GM21737 (cell line): Measurements from ENCODE around the gene TMBIM4.
A peak's percentile ranks its signal among the peaks of the same experiment; 100 is the strongest.
"Not testable (repeated sequence)": the region's sequence is repeated elsewhere in the genome, so short reads cannot be mapped to it uniquely, and the experiment has no call there.

Experiments
- ATAC-seq: cut with Tn5 transposase; IDR thresholded peaks from one replicate; pipeline ENCODE4 v1.9.1; 2021; ENCODE audit warnings: mild to moderate bottlenecking, moderate library complexity; ENCODE audit not compliant: unreplicated experiment

The TMBIM4 gene

DNA sequence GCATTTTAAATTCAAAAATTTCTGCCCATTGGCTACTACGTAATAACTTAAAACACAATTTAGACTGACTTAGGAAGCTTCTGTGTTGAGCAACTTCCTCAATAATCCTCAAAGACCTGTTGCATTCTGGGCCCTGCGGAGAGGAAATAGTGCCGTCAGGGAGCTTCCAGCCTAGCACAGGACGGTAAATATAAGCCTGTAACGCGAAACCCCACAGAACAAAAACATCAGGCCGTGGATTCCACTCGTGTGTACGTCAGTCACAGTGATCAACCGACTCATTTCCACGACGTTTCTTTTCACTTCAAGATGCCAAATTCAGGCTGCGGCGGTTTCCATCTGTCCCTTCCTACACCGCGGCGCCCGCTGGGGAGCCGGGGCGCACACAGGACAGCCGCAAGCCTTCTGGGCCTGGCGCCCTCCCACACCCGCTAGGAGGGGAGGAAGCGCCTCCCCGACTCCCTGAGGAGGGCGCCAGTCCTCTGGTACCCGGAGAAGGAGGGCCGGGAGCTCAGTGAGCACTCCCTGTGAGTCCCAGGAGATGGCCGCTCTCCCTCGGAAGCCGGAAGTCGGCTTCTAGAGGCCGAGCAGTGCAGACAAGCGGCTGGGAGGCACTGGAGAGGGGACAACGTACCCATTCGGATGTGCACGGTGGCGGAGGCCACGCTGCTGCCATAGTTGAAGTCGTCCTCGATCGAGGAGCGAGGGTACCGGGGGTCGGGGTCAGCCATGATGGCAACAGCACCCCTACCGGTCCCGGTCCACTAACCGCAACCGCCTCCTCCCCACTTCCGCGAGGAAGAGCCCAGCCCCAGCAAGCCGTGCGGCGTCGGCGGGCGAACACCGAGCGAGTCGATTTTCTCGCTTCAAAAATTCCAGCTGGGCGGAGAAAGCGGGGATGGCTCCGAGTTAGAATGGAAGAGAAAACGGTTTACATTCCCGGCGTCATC is at the start of gene TMBIM4:
TMBIM4 (minus strand) TSS at position 776 of the 950 bp plus-strand sequence; CDS start at position 731, 45 bp downstream.
- ATAC-seq: peak; percentile 85

GRCh38 chr12:66217342-66217917 is 47.6 kb upstream of the TMBIM4 start:
- ATAC-seq: no peak

DNA sequence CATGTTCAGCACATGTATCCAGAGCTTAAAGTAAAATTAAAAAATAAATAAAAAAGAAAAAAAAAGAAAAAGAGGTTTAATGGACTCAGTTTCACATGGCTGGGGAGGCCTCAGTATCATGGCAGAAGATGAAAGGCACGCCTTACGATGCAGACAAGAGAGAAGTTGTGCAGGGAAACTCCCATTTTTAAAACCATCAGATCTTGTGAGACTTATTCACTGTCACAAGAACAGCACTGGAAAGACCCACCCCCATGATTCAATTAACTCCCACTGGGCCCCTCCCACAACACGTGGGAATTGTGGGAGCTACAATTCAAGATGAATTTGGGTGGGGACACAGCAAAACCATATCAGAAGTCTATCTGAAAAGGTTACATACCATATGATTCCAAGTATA is 43.2 kb upstream of the TMBIM4 start:
- ATAC-seq: not testable (repeated sequence)

DNA sequence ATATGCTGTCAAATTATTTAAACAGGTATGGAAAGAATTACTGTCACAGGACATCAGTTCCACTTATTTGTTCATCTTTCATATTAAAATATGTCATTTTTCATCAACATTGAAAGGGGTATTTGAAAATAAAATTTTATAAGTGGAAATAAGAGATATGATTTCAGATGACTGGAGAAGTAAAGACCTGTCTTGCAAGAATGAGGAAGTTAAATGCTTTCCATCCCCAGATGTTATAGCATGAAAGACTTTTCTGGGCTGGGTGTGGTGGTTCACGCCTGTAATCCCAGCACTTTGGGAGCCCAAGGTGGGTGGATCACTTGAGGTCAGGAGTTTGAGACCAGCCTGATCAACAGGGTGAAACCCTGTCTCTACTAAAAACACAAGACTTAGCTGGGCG is 41.8 kb upstream of the TMBIM4 start:
- ATAC-seq: not testable (repeated sequence)

DNA sequence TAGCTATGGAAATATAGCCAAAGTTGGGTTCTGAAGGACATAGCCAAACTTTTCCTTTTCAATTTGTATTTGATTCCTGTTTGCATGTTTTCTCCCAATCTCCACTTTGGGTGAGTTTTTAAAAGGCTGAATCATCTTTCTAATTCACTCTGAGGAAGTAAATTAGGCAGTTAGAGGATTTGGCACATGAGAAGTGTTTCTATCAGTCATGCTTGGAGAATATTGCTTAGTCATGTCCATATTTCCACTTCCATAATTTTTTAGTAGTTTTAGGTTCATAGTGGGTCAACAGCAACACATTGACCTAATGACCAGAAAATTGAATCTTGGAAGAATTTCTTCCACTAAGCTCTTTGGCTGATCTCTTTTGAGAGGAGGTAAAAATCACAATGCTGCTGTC is 41.0 kb upstream of the TMBIM4 start:
- no peak for ATAC-seq

DNA sequence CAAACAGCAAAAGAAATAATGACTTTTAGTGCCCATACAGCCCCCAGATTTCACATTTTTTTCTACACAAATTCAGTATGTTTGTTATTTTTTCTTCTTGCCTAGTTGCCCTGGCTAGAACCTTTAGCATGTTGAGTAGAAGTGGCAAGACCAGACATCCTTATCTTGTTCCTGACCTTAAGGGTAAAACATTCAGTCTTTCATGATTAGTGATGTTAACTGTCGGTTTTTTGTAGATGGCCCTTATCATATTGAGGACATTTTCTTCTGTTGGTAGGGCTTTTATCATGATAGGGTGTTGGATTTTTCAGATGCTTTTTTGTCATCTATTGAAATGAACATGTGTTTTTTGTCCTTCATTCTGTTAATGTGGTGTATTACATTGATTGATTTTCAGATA is 36.3 kb upstream of the TMBIM4 start:
- ATAC-seq: no peak

- ATAC-seq: no peak
Measured at GRCh38 chr12:66203820-66204219, 34.0 kb upstream of the TMBIM4 start.

GRCh38 chr12:66199831-66200509 is 30.2 kb upstream of the TMBIM4 start:
- ATAC-seq: no peak

- no peak for ATAC-seq
Measured at GRCh38 chr12:66199141-66199540, 29.3 kb upstream of the TMBIM4 start.

- ATAC-seq: no peak
Measured at GRCh38 chr12:66197495-66197921, 27.7 kb upstream of the TMBIM4 start.

DNA sequence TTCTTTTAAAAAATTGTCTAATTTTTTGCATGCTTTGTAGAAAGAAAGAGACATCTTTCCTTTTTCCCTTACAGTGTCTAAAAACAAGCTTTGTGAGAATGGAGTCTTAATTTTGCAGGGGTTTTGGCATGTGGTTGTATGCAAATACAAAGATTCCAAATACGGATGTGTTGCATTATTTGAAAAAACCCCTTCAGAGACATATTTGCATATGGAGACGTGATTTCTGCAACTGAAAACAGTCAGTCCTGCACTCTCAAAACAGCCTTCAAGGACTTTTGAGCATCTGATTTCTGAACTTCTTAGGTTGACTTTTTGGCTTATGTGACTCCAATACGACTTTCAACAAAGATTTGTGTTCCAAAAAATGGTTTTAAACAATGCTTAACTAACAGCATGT is 27.0 kb upstream of the TMBIM4 start:
- peak; percentile 90 for ATAC-seq

DNA sequence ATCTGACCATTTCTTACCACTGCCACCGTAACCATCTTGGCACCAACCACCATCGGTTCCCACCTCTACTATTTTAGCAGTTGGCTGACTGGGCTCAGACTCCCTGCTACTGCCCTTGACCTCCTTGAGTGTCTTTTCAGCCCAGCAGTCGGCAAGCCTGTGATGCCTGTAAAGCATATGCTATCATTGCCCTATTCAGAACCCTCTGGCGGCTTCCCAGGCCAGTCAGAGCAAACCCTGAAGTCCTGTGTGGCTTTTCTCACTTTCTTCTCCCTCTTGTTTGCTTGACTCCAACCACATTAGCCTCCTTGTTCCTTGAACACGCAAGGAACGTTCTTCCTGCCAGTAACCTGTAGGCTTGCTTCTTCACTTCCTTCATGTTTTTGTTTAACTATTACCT is 25.4 kb upstream of the TMBIM4 start:
- ATAC-seq: no peak

DNA sequence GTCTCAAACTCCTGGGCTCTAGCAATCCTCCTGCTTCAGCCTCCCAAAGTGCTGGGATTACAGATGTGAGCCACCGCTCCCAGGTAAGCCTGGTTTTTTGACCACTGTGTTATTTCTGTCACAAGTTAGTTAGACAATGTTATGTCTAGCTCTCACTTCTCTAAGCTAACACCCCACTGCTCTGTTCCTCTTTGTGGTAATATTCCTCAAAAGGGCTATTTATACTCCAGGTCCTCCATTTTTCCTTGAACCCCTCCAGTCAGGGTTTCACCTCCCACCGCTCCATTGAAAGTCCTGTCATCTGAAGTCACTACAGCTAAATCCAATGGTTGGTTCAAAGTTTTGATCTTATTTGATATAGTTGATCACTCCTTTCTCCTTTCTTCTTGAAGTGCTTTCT is 24.3 kb upstream of the TMBIM4 start:
- ATAC-seq: no peak

DNA sequence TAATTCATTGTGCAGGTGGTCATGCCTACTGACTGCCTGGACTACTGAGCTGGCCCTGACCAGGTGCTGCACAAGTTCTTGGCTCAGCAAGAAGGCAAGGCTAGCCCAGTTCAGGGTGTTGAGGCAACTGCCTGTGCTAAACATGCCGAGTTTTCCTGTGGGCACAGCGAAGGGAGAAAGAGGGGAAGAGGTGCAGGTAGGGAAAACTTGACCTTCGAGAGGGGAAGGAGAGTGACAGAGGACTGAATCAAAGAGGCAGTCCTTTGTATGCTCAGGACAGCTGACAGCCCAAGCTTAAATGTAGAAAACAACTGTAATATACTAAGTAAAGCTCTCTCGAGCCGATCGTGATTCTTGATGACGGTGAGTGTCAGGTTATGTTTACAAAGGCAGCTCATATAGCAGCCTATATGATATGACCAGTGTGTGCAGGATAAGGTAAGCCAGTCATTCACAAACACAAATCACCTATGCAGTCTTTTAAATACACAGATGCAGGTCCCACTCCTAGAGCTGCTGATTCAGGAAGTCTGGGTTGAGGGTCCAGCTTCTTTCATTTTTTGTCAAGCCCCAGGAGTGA is 21.8 kb upstream of the TMBIM4 start:
- ATAC-seq: no peak

GRCh38 chr12:66190519-66191370 is 20.9 kb upstream of the TMBIM4 start:
- ATAC-seq: no peak

DNA sequence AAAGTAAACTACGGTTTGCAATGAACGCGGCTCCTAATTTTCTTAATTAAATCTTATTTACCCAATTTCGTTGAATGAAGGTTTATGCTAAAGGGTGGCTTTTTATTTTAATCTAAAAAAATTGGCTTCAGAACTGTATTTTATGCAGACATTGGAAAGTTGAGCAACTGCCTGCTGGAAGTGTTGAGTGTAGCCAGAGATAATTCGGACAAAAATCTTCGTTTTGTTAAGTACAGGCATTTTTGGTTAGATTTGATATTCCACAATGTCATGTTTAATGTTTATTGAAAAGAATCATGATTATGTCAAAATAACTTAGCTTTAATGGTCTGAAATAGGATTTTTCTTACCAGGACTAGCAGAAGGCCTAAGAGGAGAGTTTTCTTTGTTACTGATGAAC is 20.1 kb upstream of the TMBIM4 start:
- no peak for ATAC-seq

- ATAC-seq: no peak
Measured at GRCh38 chr12:66189486-66189843, 19.7 kb upstream of the TMBIM4 start.

DNA sequence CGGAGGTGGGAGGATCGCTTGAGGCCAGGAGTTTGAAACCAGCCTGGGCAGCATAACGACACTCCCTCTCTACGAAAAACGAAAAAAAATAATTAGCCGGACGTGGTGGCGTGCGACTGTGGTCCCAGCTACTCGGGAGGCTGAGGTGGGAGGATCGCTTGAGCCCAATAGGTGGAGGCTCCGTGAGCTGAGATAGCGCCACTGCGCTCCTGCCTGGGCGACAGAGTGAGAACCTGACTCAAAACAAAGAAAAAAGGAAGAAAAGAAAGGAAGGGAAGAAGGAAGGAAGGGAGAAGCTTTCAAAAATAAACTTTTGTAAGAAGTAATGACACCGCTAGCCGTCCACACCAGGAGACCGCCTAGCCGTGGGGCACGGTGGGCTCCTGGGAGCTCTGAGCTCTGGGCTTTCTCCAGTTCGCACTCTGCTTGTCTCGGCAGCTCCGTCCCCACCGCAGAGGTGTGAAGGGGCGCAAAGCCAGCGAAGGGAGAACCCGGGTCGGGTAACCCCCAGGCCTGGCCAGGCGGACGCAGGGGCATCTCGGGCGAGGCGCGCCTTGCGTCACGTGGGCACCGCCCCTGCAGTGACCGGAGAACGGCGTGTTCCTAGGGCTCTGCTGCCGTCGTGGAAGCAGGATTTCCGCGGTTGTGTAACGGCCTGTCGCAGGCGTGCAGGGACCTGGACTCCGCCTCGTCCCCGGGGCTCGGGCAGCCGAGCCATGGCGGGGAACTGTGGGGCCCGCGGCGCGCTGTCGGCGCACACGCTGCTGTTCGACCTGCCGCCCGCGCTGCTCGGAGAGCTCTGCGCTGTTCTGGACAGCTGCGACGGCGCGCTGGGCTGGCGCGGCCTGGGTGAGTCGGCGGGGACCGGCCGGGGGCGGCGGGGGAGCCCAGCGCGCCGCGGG is 19.0 kb upstream of the TMBIM4 start, which contains the start of gene IRAK3:
IRAK3 (plus strand) TSS at position 631 of the 902 bp plus-strand sequence; CDS start at position 717, 86 bp downstream.
- peak; percentile 61 for ATAC-seq

DNA sequence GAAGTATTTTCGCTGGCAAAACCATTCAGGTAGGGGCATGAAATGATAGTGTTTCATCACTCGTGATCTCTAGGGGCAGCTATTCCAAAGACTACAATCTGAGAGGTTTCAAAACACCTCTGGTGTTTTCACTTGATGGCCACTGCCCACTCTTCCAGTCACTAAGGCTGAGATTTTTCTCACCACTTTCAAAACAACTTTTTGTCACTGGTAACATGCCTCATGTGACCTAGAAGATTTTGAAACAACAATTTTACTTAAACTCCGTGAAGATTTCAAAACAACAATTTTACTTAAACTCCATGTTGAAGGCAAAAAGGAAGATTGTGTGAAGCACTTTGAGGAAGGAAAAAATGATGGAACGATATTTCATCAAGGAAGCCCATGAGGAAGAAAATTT is 18.0 kb upstream of the TMBIM4 start:
- no peak for ATAC-seq
